ENCODE measurements around the gene NUDCD3. TPM values are rescaled to one million over a fixed set of nuclear protein-coding genes. Genes with fewer than 3 reads are reported as not detected.

NUDCD3 gene
- total RNA-seq, 1 experiment from 2014 or later, result 68.1 TPM

DNA sequence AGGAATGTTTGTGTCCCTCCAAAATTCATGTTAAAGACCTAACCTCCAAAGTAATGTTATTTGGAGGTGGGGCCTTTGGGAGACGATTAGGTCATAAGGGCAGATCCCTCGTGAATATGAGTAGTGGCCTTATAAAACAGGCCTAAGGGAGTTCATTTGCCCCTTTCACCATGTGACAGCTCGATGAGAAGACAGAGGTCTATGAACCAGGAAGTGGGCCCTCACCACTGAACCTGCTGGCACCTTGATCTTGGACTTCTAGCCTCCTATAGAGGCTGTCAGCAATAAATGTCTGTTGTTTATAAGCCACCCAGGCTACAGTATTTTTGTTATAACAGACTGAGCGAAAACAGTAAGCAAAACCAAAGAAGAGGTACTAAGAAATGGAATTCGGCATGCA is 14.1 kb downstream of the NUDCD3 start:
- H3K27me3 ChIP-seq (ENCODE audit: control insufficient read depth, insufficient read depth, low read length), result no peaks in the 10 kb centered on the region
- no peak for DNase-seq
- H3K4me3 ChIP-seq (ENCODE audit: insufficient read depth, low read depth, low read length), result no peak overlapping the region
- H3K36me3 ChIP-seq (replicated peaks; ENCODE audit: control insufficient read depth, insufficient read depth, low read length), result peaks cover 18% of the 10 kb centered on the region

GRCh38 chr7:44473295-44473694 is 17.2 kb downstream of the NUDCD3 start:
- H3K36me3 ChIP-seq (replicated peaks; ENCODE audit: control insufficient read depth, insufficient read depth, low read length), result peaks cover 17% of the 10 kb centered on the region
- H3K4me3 ChIP-seq (ENCODE audit: insufficient read depth, low read depth, low read length), result no peak overlapping the region
- no peak for DNase-seq
- H3K27me3 ChIP-seq (ENCODE audit: control insufficient read depth, insufficient read depth, low read length), result no peaks in the 10 kb centered on the region

DNA sequence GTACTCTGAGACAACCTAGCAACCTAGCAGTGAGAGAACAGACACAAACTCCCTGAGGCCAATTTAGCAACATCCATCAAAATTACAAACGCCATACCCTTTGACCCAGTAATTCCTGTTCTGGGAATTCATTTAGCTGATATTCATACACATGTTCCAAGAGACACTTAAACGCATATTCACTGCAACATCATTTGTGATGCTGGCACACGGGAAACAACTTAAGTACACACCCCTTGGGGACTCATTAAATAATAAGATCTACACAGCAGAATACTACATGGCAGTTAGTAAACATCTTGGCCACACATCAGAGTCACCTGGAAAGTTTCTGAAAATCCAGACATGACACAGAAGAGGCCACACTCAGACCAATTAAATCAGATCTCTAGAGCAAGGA is 17.6 kb downstream of the NUDCD3 start:
- H3K4me3 ChIP-seq (ENCODE audit: insufficient read depth, low read depth, low read length), result no peak overlapping the region
- peaks cover 17% of the 10 kb centered on the region for H3K36me3 ChIP-seq (replicated peaks; ENCODE audit: control insufficient read depth, insufficient read depth, low read length)
- H3K27me3 ChIP-seq (ENCODE audit: control insufficient read depth, insufficient read depth, low read length), result no peaks in the 10 kb centered on the region
- DNase-seq, result no peak

DNA sequence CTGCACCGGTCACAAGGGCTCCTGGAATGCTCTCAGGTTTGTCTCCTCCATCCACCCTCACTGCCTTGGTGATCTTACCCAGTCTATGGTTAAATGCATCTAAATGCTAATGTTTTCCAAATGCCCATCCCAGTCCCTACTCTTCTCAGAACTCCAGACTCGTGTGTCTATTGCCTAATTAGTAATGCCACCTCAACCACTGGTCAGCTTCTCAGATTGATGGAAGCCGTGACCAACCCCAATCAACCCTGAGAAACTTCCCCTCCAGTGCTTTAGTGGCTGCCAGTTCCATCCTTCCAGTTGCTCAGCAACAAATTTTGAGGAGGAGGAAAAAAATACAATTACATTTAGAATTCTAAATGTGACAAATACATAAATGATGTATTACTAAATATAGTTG is 18.6 kb downstream of the NUDCD3 start:
- no peak overlapping the region for H3K4me3 ChIP-seq (ENCODE audit: insufficient read depth, low read depth, low read length)
- DNase-seq, result no peak
- no peaks in the 10 kb centered on the region for H3K27me3 ChIP-seq (ENCODE audit: control insufficient read depth, insufficient read depth, low read length)
- H3K36me3 ChIP-seq (replicated peaks; ENCODE audit: control insufficient read depth, insufficient read depth, low read length), result peaks cover 17% of the 10 kb centered on the region

GRCh38 chr7:44471436-44471835 is 19.0 kb downstream of the NUDCD3 start:
- Histone ChIP-seq H3K4me3 (ENCODE audit: insufficient read depth, low read depth, low read length) (no peak overlapping the region), H3K36me3 (replicated peaks; ENCODE audit: control insufficient read depth, insufficient read depth, low read length) (peaks cover 15% of the 10 kb centered on the region), H3K27me3 (ENCODE audit: control insufficient read depth, insufficient read depth, low read length) (no peaks in the 10 kb centered on the region)
- DNase-seq, result no peak

DNA sequence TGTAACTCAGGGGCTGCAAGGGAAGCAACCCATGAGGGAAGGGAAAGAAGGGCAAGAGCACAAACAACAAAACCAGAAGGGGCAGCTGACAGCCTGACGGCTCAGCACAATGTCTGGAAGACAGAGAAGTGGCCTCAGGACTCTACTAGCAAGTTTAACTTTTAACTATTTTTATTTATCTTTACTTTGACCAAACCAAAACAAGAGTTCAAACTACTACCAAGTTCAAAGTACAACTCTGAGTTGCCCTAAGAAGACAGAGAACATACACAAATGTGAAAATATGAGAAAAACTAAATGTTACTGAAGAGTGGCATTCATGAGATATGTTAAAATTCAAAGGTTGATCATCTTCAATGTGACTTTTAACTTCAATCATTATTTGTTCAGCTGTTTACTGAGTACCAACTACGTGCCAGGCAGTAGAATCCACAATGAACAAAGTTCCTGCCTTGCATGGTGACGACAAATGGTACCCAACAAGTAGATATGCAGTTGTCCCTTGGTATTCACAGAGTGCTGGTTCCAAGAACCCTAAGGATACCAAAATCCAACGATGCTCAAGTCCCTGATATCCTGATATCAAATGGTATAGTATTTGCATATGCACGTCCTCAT is 19.7 kb downstream of the NUDCD3 start:
- no peak for DNase-seq
- Histone ChIP-seq H3K4me3 (ENCODE audit: insufficient read depth, low read depth, low read length) (no peak overlapping the region), H3K27me3 (ENCODE audit: control insufficient read depth, insufficient read depth, low read length) (no peaks in the 10 kb centered on the region), H3K36me3 (replicated peaks; ENCODE audit: control insufficient read depth, insufficient read depth, low read length) (peaks cover 10% of the 10 kb centered on the region)

DNA sequence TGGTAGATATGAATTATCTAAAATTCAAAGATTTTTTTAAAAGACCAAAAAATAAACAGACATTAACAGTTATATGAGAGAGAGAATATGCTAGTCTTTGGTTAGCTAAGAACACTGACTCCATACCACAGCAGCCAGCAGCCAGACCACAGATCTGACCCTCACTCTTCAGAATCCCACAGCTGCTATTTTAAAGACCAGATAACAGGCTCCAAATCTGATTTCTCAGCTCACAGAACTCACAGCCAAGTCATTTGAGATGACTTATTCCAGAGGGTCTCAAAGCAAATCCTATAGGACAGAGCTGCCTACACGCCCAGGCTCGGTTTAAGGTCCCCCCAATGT is 20.4 kb downstream of the NUDCD3 start:
- no peaks in the 10 kb centered on the region for H3K27me3 ChIP-seq (ENCODE audit: control insufficient read depth, insufficient read depth, low read length)
- DNase-seq, result no peak
- no peak overlapping the region for H3K4me3 ChIP-seq (ENCODE audit: insufficient read depth, low read depth, low read length)
- H3K36me3 ChIP-seq (replicated peaks; ENCODE audit: control insufficient read depth, insufficient read depth, low read length), result peaks cover 10% of the 10 kb centered on the region

- Histone ChIP-seq H3K36me3 (replicated peaks; ENCODE audit: control insufficient read depth, insufficient read depth, low read length) (peaks cover 10% of the 10 kb centered on the region), H3K4me3 (ENCODE audit: insufficient read depth, low read depth, low read length) (no peak overlapping the region), H3K27me3 (ENCODE audit: control insufficient read depth, insufficient read depth, low read length) (no peaks in the 10 kb centered on the region)
- no peak for DNase-seq
Measured at GRCh38 chr7:44469461-44470134, 20.9 kb downstream of the NUDCD3 start.

GRCh38 chr7:44467217-44467548 is 23.3 kb downstream of the NUDCD3 start:
- H3K27me3 ChIP-seq (ENCODE audit: control insufficient read depth, insufficient read depth, low read length), result no peaks in the 10 kb centered on the region
- DNase-seq, result no peak
- peaks cover 12% of the 10 kb centered on the region for H3K36me3 ChIP-seq (replicated peaks; ENCODE audit: control insufficient read depth, insufficient read depth, low read length)
- H3K4me3 ChIP-seq (ENCODE audit: insufficient read depth, low read depth, low read length), result no peak overlapping the region

- peaks cover 9% of the 10 kb centered on the region for H3K36me3 ChIP-seq (replicated peaks; ENCODE audit: control insufficient read depth, insufficient read depth, low read length)
- H3K4me3 ChIP-seq (ENCODE audit: insufficient read depth, low read depth, low read length), result no peak overlapping the region
Measured at GRCh38 chr7:44466300-44467216, 23.9 kb downstream of the NUDCD3 start.

GRCh38 chr7:44465490-44465889 is 25.0 kb downstream of the NUDCD3 start:
- peaks cover 9% of the 10 kb centered on the region for H3K36me3 ChIP-seq (replicated peaks; ENCODE audit: control insufficient read depth, insufficient read depth, low read length)
- H3K4me3 ChIP-seq (ENCODE audit: insufficient read depth, low read depth, low read length), result no peak overlapping the region
- no peak for DNase-seq
- no peaks in the 10 kb centered on the region for H3K27me3 ChIP-seq (ENCODE audit: control insufficient read depth, insufficient read depth, low read length)

More at GRCh38 chr7:44466300-44467216, 23.9 kb downstream of the NUDCD3 start:
- DNase-seq, result no peak
- no peaks in the 10 kb centered on the region for H3K27me3 ChIP-seq (ENCODE audit: control insufficient read depth, insufficient read depth, low read length)

- Histone ChIP-seq H3K4me3 (ENCODE audit: insufficient read depth, low read depth, low read length) (no peak overlapping the region), H3K27me3 (ENCODE audit: control insufficient read depth, insufficient read depth, low read length) (no peaks in the 10 kb centered on the region), H3K36me3 (replicated peaks; ENCODE audit: control insufficient read depth, insufficient read depth, low read length) (peaks cover 6% of the 10 kb centered on the region)
- DNase-seq, result no peak
Measured at GRCh38 chr7:44463169-44463808, 27.2 kb downstream of the NUDCD3 start.

GRCh38 chr7:44461387-44461786 is 29.1 kb downstream of the NUDCD3 start:
- Histone ChIP-seq H3K27me3 (ENCODE audit: control insufficient read depth, insufficient read depth, low read length) (no peaks in the 10 kb centered on the region), H3K4me3 (ENCODE audit: insufficient read depth, low read depth, low read length) (no peak overlapping the region), H3K36me3 (replicated peaks; ENCODE audit: control insufficient read depth, insufficient read depth, low read length) (peaks cover 3% of the 10 kb centered on the region)
- DNase-seq, result no peak

DNA sequence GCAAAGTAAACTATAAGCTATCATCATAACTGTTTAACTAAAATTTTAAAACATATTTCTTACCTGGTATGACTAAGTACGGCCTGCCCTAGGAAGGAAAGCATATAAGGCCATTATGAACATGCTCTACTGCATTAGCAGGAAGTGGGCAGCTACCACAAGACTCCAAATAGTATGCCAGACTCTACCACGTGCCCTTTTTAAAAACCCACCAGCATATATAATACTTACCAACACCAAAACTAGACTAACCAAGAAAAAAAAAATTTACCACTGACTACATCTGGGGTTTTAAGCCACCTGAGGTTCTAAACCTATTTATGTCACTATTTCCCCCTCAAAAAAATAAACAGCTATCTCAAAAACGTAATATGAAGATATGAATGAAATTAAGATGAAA is 30.1 kb downstream of the NUDCD3 start:
- no peak for DNase-seq
- Histone ChIP-seq H3K27me3 (ENCODE audit: control insufficient read depth, insufficient read depth, low read length) (no peaks in the 10 kb centered on the region), H3K36me3 (replicated peaks; ENCODE audit: control insufficient read depth, insufficient read depth, low read length) (peaks cover 3% of the 10 kb centered on the region; the same call in 1 of the 2 replicates)

More for the DNA sequence above, 30.1 kb downstream of the NUDCD3 start:
- no peak overlapping the region for H3K4me3 ChIP-seq (ENCODE audit: insufficient read depth, low read depth, low read length)
